ENCODE results near the gene CSNK1G3.

CSNK1G3 gene

DNA sequence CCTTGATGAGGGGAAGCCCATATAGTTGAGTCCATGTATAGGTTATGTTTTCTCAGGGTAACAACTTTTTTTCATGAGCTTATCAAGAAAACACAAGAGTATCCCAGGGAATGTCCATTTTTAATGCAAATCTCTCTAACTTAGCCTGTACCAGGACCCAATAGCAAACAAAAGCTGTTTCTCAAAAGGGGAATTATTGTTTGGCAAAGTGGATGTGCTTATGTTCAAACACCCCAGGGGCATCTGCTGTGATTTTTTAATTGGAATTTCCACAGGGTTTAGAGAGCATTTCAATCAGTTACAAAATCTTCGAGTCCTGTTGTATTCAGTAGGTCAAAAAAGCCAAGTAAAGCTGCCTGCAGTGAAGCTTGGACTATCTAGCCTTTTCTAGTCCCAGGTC is 33.4 kb upstream of the CSNK1G3 start:
- H3K36me3 ChIP-seq (ENCODE audit: control insufficient read depth, insufficient read depth, low read length), result no peaks in the 10 kb centered on the region
- H3K4me3 ChIP-seq (replicated peaks; ENCODE audit: low read depth, low read length), result no peak overlapping the region
- TF ChIP-seq, protein P1, sequence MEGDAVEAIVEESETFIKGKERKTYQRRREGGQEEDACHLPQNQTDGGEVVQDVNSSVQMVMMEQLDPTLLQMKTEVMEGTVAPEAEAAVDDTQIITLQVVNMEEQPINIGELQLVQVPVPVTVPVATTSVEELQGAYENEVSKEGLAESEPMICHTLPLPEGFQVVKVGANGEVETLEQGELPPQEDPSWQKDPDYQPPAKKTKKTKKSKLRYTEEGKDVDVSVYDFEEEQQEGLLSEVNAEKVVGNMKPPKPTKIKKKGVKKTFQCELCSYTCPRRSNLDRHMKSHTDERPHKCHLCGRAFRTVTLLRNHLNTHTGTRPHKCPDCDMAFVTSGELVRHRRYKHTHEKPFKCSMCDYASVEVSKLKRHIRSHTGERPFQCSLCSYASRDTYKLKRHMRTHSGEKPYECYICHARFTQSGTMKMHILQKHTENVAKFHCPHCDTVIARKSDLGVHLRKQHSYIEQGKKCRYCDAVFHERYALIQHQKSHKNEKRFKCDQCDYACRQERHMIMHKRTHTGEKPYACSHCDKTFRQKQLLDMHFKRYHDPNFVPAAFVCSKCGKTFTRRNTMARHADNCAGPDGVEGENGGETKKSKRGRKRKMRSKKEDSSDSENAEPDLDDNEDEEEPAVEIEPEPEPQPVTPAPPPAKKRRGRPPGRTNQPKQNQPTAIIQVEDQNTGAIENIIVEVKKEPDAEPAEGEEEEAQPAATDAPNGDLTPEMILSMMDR (IDR thresholded peaks at IDR 0.05; ENCODE audit: insufficient read depth, low read length, poor library complexity, severe bottlenecking), result no peak
- DNase-seq (ENCODE audit: extremely low read depth, insufficient read length), result no peak
- no peaks in the 10 kb centered on the region for H3K27me3 ChIP-seq (replicated peaks; ENCODE audit: control insufficient read depth, insufficient read depth, low read length)

DNA sequence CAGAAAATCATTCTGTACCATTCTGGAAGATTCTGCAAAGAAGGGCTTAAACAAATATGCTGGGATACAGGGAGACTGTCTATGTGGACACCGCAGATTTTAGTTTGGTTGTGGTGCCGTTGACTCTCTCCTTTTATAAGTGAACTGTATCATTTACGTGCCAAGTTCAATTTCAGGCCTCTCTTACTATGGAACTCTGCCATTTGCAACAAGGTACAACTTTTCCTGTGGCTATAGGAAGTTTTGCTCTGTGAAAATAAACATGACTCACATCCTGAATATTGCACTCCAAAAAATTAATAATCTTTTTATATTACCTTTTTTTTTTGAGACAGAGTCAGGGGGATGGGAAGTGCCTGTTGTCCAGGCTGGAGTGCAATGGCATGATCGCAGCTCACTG is 29.7 kb upstream of the CSNK1G3 start:
- Histone ChIP-seq H3K4me3 (replicated peaks; ENCODE audit: low read depth, low read length) (no peak overlapping the region), H3K27me3 (replicated peaks; ENCODE audit: control insufficient read depth, insufficient read depth, low read length) (no peaks in the 10 kb centered on the region), H3K36me3 (ENCODE audit: control insufficient read depth, insufficient read depth, low read length) (no peaks in the 10 kb centered on the region)
- no peak for DNase-seq (ENCODE audit: extremely low read depth, insufficient read length)
- TF ChIP-seq, protein P1 (IDR thresholded peaks at IDR 0.05; ENCODE audit: insufficient read depth, low read length, poor library complexity, severe bottlenecking), result no peak

DNA sequence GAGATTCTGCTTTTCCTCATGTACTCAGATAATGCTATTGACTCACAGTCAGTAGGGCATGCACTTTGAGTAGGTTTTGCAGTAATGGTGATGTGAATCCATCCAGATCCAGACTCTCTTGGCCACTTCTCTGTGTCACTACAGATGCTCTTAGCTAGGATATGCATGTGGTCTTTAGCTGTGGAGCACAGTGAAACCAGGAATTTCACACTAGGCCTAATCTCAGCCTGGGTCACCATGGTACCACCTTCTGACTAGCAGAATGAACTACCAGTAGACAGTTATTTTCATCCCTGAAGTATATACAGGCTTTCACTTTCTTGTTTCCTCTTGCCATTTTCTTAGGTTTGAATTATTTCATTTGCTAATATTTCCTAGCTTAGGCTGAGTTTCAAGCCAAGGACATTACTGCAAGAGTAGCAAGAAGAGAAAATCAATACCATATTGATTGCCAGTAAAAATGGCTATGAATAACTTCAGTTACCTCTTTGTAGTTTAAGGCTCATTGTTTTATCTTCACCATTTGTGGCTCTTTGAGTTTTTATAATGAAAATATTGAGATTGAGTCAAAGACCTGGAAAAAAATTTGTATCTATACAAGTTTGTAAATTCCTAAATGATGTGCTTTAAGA is 28.4 kb upstream of the CSNK1G3 start:
- no peaks in the 10 kb centered on the region for H3K27me3 ChIP-seq (replicated peaks; ENCODE audit: control insufficient read depth, insufficient read depth, low read length)
- DNase-seq (ENCODE audit: extremely low read depth, insufficient read length), result no peak
- H3K36me3 ChIP-seq (ENCODE audit: control insufficient read depth, insufficient read depth, low read length), result no peaks in the 10 kb centered on the region
- no peak overlapping the region for H3K4me3 ChIP-seq (replicated peaks; ENCODE audit: low read depth, low read length)
- TF ChIP-seq, protein P1 (IDR thresholded peaks at IDR 0.05; ENCODE audit: insufficient read depth, low read length, poor library complexity, severe bottlenecking), result no peak

DNA sequence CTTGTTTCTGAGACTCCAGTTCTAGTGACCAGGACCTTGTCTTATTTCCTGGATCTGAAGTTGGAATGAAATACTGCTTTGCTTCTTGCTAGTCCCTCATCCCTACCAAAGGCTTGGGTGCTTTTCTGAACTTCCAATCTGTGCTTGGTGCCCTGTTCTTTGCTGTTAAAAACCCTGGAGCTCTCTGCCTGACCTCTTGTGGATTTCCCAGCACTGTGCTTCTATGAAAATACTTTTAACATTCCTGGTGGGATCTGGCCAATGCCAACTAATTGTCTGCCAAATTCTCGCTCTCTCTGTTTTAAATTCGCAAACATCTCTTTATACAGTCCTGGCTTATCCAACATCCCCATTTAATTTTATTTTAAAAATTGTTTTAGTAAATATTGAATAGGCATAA is 26.7 kb upstream of the CSNK1G3 start:
- Histone ChIP-seq H3K4me3 (replicated peaks; ENCODE audit: low read depth, low read length) (no peak overlapping the region), H3K27me3 (replicated peaks; ENCODE audit: control insufficient read depth, insufficient read depth, low read length) (no peaks in the 10 kb centered on the region), H3K36me3 (ENCODE audit: control insufficient read depth, insufficient read depth, low read length) (no peaks in the 10 kb centered on the region)
- DNase-seq (ENCODE audit: extremely low read depth, insufficient read length), result no peak
- TF ChIP-seq, protein P1 (IDR thresholded peaks at IDR 0.05; ENCODE audit: insufficient read depth, low read length, poor library complexity, severe bottlenecking), result no peak

DNA sequence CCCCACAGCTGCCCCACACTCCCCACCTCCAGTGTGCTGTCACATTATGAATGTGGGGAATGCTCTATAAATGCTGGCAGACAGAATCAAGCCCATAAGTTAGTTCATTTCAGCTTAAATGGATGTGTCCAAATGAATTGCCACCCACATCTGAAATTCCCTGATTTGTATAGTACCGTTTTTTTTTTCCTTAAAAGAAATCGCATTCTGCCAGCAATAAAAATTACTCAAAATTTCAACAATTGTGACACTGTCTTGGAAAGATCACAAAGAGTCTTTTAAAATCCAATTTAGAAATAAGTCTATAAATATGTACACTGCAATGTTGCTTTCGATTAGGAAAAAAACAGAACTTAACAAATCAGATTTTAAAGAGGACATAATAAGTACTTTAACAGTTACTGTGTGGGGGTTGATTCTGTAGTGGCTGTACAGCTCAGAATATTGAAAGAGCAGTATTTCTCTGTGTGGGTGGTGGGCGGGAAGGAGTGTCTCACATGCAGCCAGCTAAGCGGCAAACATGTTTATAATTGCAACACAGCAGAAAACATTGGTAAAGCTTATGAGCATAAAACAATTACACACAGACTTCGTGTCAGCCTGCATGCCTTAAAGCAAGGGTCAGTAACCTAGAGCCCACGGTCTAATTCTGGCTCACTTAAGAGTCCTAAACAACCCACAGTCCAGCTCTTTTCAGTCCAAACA is 24.9 kb upstream of the CSNK1G3 start:
- no peak for DNase-seq (ENCODE audit: extremely low read depth, insufficient read length)
- TF ChIP-seq, protein P1 (IDR thresholded peaks at IDR 0.05; ENCODE audit: insufficient read depth, low read length, poor library complexity, severe bottlenecking), result no peak
- no peaks in the 10 kb centered on the region for H3K27me3 ChIP-seq (replicated peaks; ENCODE audit: control insufficient read depth, insufficient read depth, low read length)
- no peaks in the 10 kb centered on the region for H3K36me3 ChIP-seq (ENCODE audit: control insufficient read depth, insufficient read depth, low read length)
- H3K4me3 ChIP-seq (replicated peaks; ENCODE audit: low read depth, low read length), result no peak overlapping the region
